Endothelial cell (in vitro differentiated cells): ENCODE data around the gene NAV2. TPM values are rescaled to one million over a fixed set of nuclear protein-coding genes. Genes with fewer than 3 reads are reported as not detected.

Experiments
- DNase-seq: peaks from one replicate; pipeline ENCODE4 v3.0.0; 2021; ENCODE audit warnings: low spot score
- H3K27ac Mint-ChIP-seq: one replicate; pipeline ENCODE4 v1.8.0; 2021; ENCODE audit warnings: mixed read lengths, inconsistent platforms; ENCODE audit not compliant: unreplicated experiment
- H3K27me3 Mint-ChIP-seq: one replicate; pipeline ENCODE4 v1.8.0; 2021; ENCODE audit warnings: mild to moderate bottlenecking, moderate library complexity, mixed read lengths, inconsistent platforms; ENCODE audit not compliant: unreplicated experiment
- H3K36me3 Mint-ChIP-seq: one replicate; pipeline ENCODE4 v1.8.0; 2021; ENCODE audit warnings: mild to moderate bottlenecking, low read depth, mixed read lengths, inconsistent platforms; ENCODE audit not compliant: unreplicated experiment
- H3K4me1 Mint-ChIP-seq: one replicate; pipeline ENCODE4 v1.8.0; 2021; ENCODE audit warnings: mild to moderate bottlenecking, mixed read lengths, inconsistent platforms; ENCODE audit not compliant: unreplicated experiment
- H3K4me3 Mint-ChIP-seq: one replicate; pipeline ENCODE4 v1.8.0; 2021; ENCODE audit warnings: mild to moderate bottlenecking, mixed read lengths, inconsistent platforms; ENCODE audit not compliant: unreplicated experiment
- H3K9me3 Mint-ChIP-seq: one replicate; pipeline ENCODE4 v1.8.0; 2021; ENCODE audit warnings: mixed read lengths, inconsistent platforms; ENCODE audit not compliant: unreplicated experiment
- total RNA-seq: library from RNA; stranded (reverse); fragmentation: NEBNext Ultra II Directional; extraction: Animal tissue kit (Norgen Biotek cat#: 25700); gene quantifications from one replicate; pipeline ENCODE4 v1.2.1, GENCODE V29; 2021; ENCODE audit not compliant: unreplicated experiment
- TF ChIP-seq, protein P1 (sequence below): fragments of 200-600 bp; sonication (generic); IDR thresholded peaks from one replicate; pipeline ENCODE4 v1.5.0; 2021; ENCODE audit warnings: antibody characterized with exemption; ENCODE audit not compliant: unreplicated experiment

Gene NAV2
- total RNA-seq, 1 donor from 2014 or later: 15.6 TPM

DNA sequence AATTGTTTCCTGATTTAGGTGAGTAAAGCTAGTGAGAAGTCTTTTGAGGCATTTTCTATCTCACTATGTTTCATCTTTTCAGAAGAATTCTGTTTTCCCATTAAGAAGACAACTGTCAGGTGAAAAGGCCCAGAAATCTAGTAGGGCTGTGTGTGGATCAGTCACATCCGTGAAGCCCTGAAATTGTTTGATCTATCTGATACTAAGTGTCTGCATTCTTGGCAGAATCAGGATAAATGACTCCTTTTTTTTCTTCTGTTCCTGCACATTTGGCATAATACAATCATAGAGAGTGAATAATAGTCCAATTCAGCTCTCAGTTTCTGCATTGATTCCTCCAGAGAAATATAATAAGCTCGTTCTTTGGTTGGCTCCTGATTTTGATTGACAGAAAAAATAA lies 208.3 kb downstream of the NAV2 start:
- no peaks in the 10 kb centered on the region for H3K36me3 Mint-ChIP-seq
- TF ChIP-seq, protein P1, sequence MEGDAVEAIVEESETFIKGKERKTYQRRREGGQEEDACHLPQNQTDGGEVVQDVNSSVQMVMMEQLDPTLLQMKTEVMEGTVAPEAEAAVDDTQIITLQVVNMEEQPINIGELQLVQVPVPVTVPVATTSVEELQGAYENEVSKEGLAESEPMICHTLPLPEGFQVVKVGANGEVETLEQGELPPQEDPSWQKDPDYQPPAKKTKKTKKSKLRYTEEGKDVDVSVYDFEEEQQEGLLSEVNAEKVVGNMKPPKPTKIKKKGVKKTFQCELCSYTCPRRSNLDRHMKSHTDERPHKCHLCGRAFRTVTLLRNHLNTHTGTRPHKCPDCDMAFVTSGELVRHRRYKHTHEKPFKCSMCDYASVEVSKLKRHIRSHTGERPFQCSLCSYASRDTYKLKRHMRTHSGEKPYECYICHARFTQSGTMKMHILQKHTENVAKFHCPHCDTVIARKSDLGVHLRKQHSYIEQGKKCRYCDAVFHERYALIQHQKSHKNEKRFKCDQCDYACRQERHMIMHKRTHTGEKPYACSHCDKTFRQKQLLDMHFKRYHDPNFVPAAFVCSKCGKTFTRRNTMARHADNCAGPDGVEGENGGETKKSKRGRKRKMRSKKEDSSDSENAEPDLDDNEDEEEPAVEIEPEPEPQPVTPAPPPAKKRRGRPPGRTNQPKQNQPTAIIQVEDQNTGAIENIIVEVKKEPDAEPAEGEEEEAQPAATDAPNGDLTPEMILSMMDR: no peak
- no peak for DNase-seq
- no peaks in the 10 kb centered on the region for H3K4me1 Mint-ChIP-seq
- H3K27ac Mint-ChIP-seq: no peak overlapping the region
- no peaks in the 10 kb centered on the region for H3K9me3 Mint-ChIP-seq
- no peak overlapping the region for H3K4me3 Mint-ChIP-seq
- H3K27me3 Mint-ChIP-seq: peaks cover 3% of the 10 kb centered on the region

DNA sequence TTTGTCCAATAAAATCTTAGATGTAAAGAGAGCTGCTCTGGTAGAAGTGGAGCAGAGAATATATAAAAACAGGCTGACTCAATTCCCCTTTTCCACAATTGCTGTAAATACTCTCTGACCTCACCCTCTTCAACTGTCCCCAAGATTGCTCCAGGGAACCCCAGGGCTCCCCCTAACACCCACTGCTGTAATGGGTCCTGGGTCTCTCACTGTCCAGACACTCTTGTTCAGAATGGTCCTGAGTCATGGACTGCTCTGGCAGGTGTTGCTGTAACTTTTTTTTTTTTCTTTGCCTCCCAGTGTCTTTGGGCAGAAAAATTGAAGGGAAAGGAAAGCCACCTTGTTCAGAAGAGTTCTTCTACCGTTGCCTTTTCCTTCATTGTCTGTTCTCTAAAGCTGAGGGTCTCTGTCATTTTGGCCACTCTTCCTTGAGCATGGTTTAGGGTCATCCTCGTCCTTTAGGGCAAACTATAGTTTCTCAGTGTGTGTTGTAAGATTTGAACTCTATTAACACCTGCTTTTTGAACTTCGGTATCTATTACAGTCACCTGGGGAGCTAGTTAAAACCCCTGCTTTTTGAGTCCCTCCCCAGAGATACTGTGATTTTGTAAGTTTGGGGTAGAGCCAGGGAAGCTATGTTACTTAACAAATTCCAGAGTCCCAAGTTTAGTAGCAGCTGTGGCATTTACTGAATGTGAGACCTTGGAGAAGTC lies 209.5 kb downstream of the NAV2 start:
- H3K27ac Mint-ChIP-seq: no peak overlapping the region
- no peaks in the 10 kb centered on the region for H3K9me3 Mint-ChIP-seq
- H3K4me1 Mint-ChIP-seq: no peaks in the 10 kb centered on the region
- H3K4me3 Mint-ChIP-seq: no peak overlapping the region
- TF ChIP-seq, protein P1: no peak
- H3K36me3 Mint-ChIP-seq: no peaks in the 10 kb centered on the region
- DNase-seq: no peak
- peaks cover 1% of the 10 kb centered on the region for H3K27me3 Mint-ChIP-seq

DNA sequence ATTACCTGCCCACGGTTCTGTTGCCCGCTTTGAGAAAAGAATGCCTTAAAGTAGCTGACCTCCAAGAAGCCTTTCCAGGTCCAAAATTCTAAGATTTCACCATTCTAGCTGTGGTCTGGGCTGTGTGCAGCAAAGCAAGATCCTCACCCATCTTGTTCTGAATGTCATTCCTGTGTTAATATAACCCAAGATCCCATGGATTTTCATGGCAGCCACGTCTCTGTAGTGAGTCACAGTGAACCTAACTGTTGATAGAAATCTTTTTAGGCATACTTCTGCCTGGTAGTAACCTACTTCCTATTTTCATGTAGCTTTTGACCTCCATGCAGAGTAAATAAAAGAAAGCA lies 210.0 kb downstream of the NAV2 start:
- Mint-ChIP-seq H3K27ac (no peak overlapping the region), H3K4me1 (no peaks in the 10 kb centered on the region), H3K27me3 (no peaks in the 10 kb centered on the region), H3K4me3 (no peak overlapping the region), H3K9me3 (no peaks in the 10 kb centered on the region), H3K36me3 (no peaks in the 10 kb centered on the region)
- TF ChIP-seq, protein P1: no peak
- no peak for DNase-seq

DNA sequence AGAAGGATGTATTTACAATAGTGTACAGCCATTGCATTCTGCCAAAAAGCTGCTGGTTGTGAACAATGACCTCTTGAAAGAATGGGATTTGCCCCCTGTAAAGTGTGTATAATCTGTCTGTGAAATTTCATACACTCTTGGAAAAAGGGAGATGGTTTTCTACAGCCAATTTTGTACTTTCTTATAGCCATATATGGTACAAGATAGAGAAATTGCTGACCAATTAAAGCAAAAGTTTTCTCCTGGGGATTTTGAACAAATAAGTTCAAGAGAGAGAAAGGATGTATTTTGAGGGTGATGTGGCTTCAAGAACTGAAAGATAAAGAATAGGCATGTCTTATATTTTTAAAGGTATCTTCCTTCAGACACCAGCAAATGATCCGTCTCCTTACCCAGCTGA lies 211.0 kb downstream of the NAV2 start:
- Mint-ChIP-seq H3K4me1 (no peaks in the 10 kb centered on the region), H3K9me3 (no peaks in the 10 kb centered on the region), H3K36me3 (no peaks in the 10 kb centered on the region), H3K27ac (no peak overlapping the region), H3K27me3 (no peaks in the 10 kb centered on the region), H3K4me3 (no peak overlapping the region)
- DNase-seq: no peak
- TF ChIP-seq, protein P1: no peak

DNA sequence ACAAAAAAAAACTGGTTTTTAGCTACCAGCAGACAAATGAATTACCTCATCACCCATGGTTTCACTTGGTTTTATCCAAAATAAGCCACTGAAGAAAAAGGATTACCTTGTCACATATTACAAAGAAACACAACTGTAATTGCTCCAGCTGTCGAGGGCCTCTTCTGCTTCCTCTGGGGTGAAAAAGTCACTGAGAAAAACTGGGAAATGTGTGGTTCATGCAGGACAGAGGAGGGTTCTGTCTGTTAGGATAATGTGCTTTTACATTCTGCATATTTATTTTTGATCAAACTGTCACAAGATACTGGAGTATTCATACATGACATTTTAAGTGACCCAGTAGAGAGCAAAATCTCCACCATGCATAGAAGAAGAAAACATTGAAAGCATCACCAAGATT lies 211.7 kb downstream of the NAV2 start:
- H3K36me3 Mint-ChIP-seq: no peaks in the 10 kb centered on the region
- H3K4me3 Mint-ChIP-seq: no peak overlapping the region
- H3K9me3 Mint-ChIP-seq: no peaks in the 10 kb centered on the region
- DNase-seq: no peak
- H3K27ac Mint-ChIP-seq: no peak overlapping the region
- H3K27me3 Mint-ChIP-seq: no peaks in the 10 kb centered on the region
- no peaks in the 10 kb centered on the region for H3K4me1 Mint-ChIP-seq
- TF ChIP-seq, protein P1: no peak
